GM21360 (cell line): Measurements from ENCODE around the gene TOMM40.
"Not testable (repeated sequence)": the region's sequence is repeated elsewhere in the genome, so short reads cannot be mapped to it uniquely, and the experiment has no call there.

Source experiments
- ATAC-seq: cut with Tn5 transposase; IDR thresholded peaks from one replicate; pipeline ENCODE4 v1.9.1; 2021; ENCODE audit warnings: mild to moderate bottlenecking, moderate library complexity; ENCODE audit not compliant: unreplicated experiment

TOMM40 gene

GRCh38 chr19:44893332-44894051, 2.4 kb downstream of the TOMM40 start:
- no peak for ATAC-seq

GRCh38 chr19:44894052-44894400, 3.0 kb downstream of the TOMM40 start:
- ATAC-seq = no peak

GRCh38 chr19:44894946-44895345, 3.9 kb downstream of the TOMM40 start:
- ATAC-seq = no peak

- ATAC-seq = no peak
Observed at GRCh38 chr19:44897835-44898234, 6.8 kb downstream of the TOMM40 start.

- no peak for ATAC-seq
Observed at GRCh38 chr19:44900328-44901244, 9.5 kb downstream of the TOMM40 start.

GRCh38 chr19:44903216-44903601, 12.2 kb downstream of the TOMM40 start:
- no peak for ATAC-seq

- ATAC-seq = no peak
Observed at GRCh38 chr19:44903602-44904425, 12.8 kb downstream of the TOMM40 start.

- ATAC-seq = no peak
Observed at GRCh38 chr19:44904426-44904994, 13.5 kb downstream of the TOMM40 start.

GRCh38 chr19:44905437-44906160, 14.5 kb downstream of the TOMM40 start, which contains the start of gene APOE:
TSS of gene APOE (plus strand) at chr19:44905796. CDS start at chr19:44906625, 829 bp downstream.
- no peak for ATAC-seq

- no peak for ATAC-seq
Observed at GRCh38 chr19:44907613-44908012, 16.6 kb downstream of the TOMM40 start.

- ATAC-seq = no peak
Observed at GRCh38 chr19:44908074-44908835, 17.2 kb downstream of the TOMM40 start.

GRCh38 chr19:44908836-44909261, 17.8 kb downstream of the TOMM40 start:
- no peak for ATAC-seq

GRCh38 chr19:44909775-44910174, 18.7 kb downstream of the TOMM40 start:
- no peak for ATAC-seq

- ATAC-seq = not testable (repeated sequence)
Observed at GRCh38 chr19:44911896-44912295, 20.8 kb downstream of the TOMM40 start.

- ATAC-seq = no peak
Observed at GRCh38 chr19:44912854-44913253, 21.8 kb downstream of the TOMM40 start.

GRCh38 chr19:44913512-44914432, 22.7 kb downstream of the TOMM40 start:
- not testable (repeated sequence) for ATAC-seq

GRCh38 chr19:44914433-44915206, 23.6 kb downstream of the TOMM40 start, which contains the start of gene APOC1:
TSS of gene APOC1 (plus strand) at chr19:44914608. CDS start at chr19:44914892, 284 bp downstream.
- ATAC-seq = peak; percentile 86
